GM21367 (cell line): ENCODE results near the gene ACVR1C.

ENCODE experiments used
- ATAC-seq: cut with Tn5 transposase; IDR thresholded peaks from one replicate; pipeline ENCODE4 v1.9.1; 2021; ENCODE audit not compliant: unreplicated experiment

Gene ACVR1C

DNA sequence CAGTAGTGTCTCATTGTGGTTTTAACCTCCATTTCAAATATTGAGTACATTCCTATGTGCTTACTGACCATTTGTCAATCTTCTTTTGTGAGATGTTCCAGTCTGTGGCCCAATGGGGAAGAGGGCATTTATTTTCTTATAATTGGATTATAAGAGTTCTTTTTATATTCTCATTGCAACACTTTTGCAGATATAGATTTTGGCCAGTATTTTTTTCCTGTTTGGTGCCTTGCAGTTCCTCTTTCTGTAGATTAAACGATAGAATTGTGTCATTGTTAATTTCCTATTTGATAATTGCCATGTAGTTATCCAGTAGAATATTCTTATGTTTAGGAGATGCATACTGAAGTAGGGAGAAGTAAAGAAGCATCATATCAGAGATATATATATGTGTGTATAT, 128.3 kb downstream of the ACVR1C start:
- ATAC-seq, result no peak

- no peak for ATAC-seq
Measured at GRCh38 chr2:157498483-157498882, 130.2 kb downstream of the ACVR1C start.

DNA sequence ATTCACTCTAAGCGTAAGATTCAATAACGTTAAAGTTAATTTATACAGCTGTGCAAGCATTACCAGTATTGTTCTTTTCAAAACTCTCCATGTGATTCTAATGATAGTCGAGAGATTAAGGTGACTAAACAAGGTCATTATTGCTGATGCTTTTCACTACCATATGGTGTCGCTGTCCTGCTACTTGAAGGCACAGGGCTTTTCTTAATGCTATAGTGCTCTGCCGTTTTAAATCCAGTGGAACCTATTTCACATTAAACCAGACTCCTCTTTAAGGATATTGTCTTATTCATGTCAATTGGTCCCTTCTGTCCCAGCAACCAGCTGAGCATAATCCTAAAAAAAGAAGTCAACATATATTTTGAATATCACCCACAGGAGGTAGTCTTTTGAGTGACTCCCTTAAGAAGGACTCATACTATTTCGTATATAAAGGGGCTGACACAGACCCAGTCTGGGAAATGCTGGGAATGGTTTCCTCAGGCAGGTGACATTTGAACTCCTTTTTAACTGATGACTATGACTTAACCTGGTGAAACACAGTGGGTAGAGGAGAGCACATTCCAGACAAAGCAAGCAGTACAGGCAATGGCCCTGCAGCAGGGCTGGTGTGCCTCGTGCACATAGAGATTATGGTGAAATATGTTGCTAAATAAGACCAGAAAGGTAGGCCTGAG, 130.9 kb downstream of the ACVR1C start:
- ATAC-seq, result peak; percentile 90

DNA sequence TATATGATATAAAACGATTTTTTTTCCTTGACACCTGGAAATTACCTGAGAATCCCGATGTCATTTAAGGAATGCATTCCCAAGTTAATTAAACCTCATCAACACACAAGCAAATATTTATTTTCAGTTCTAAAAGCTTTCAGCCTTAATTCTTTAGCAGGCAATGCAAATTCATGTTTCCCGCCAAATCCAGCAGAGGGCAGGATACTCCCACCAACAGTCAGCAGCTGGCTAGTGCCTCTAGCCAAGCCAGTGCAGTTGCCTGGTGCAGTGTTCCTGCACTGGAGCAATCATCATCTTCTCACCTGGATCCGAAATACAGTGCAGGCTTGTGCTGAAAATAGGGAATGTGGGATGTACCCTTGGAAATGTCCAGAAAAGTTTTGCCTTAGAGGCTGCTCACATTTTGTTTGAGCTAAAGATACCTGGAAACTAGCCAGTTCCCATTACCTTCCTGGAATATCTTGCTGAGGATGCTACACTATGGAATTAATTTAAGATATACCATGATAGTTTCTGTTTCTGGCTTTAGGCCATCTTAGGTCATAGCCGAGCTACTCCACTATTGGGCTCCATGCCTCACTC, 136.4 kb downstream of the ACVR1C start:
- peak; percentile 98 for ATAC-seq

- ATAC-seq, result no peak
Measured at GRCh38 chr2:157489983-157490382, 138.7 kb downstream of the ACVR1C start.

DNA sequence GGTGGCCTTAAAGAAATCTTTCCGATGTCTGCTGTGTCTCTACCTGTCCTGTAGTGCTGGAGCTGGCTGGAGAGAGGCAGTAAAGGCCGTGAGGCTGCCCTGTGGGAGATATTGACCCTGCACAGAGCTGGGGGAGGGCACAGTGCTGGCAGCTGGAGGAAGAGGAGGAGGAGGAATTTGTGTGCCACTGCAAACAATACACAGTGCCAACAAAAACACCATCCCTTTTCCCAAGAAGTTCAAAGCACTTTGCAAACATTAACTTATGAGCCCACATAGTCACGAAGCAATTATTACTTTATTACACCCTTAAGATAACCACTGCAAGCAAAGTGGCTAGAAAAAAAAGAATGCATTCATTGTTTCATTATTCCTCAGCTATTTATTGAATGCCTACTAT, 139.8 kb downstream of the ACVR1C start:
- ATAC-seq, result no peak

DNA sequence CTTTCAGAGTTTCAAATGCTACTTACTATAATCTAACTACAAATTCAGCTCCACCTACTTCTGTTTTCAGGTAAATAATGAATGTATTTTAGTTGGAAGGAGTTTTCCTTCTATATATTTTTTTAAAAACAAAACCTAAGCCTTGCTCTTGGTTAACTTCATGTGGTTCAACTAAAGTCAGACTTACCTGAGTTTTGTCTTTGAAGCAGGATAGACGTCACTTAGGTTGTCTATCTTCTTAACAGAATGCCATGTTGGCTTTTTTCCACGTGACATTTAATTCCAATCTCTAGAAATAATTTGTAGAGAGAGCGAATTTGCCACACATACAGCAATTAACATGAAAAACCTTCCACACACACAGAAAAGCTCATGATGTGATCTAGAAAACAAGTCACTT, 140.9 kb downstream of the ACVR1C start:
- ATAC-seq, result no peak

DNA sequence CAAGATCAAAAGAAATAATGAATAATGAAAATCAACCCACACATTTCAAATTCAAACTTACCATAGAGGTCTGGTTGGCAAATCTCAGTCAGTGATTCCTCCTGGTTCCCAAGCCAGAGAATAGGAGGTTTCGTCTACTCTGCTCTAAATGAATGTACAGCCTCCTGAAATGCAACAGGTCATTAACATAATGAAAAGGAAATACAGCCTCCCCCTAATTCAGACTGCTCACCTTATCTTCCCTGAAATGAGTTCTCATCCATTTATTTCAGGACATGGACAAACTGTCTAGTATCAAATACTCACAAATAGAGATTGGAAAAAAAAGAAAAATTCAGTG, 141.4 kb downstream of the ACVR1C start:
- ATAC-seq, result no peak

DNA sequence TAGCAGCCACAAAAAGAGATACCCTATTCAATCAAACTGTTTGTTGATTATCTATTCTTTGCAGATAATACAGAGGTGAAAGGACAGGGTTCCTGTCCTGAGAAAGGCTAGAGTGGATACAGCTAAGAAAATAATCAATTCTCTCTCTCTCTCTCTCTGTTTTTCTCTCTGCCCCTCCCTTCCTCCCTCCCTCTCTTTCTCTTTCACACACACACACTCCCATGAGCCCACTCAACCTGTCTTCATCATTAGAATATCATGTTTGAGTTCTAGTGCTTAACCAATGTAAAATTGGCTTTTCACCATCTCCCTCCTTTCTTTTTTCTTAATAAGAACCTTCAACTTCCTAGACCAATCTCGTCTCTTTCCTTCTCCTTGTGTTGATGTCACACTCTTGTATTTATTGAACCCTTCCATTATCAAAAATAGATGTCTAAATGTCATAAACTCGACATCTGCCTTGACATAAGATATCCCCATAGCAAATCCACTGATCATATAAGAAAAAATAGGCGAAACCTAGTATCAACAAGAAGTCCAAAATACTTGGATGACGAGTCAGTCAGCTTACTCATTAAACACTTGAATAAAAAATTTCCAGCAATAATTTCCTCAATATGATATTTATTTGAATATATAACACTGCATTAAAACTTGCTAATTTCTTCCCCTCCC, 141.9 kb downstream of the ACVR1C start:
- no peak for ATAC-seq

GRCh38 chr2:157480182-157480961, 148.3 kb downstream of the ACVR1C start:
- peak; percentile 83 for ATAC-seq

- no peak for ATAC-seq
Measured at GRCh38 chr2:157479081-157480027, 149.3 kb downstream of the ACVR1C start.

DNA sequence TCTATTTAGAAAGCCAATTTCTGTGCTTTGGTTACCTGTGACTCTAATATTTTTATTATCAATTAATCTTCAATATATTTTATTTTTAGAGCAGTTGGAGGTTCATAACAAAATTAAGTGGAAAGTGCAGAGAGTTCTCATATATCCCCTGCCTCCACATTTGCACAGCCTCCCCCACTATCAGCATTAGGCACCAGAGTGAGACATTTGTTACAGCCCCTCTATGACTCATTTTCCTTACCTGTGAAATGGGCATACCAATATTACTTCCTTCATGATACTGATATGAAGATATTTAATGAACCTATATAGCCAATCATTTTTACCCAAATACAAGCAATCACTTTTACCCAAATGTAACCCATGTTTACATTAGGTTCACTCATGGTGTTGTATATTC, 150.7 kb downstream of the ACVR1C start:
- no peak for ATAC-seq

DNA sequence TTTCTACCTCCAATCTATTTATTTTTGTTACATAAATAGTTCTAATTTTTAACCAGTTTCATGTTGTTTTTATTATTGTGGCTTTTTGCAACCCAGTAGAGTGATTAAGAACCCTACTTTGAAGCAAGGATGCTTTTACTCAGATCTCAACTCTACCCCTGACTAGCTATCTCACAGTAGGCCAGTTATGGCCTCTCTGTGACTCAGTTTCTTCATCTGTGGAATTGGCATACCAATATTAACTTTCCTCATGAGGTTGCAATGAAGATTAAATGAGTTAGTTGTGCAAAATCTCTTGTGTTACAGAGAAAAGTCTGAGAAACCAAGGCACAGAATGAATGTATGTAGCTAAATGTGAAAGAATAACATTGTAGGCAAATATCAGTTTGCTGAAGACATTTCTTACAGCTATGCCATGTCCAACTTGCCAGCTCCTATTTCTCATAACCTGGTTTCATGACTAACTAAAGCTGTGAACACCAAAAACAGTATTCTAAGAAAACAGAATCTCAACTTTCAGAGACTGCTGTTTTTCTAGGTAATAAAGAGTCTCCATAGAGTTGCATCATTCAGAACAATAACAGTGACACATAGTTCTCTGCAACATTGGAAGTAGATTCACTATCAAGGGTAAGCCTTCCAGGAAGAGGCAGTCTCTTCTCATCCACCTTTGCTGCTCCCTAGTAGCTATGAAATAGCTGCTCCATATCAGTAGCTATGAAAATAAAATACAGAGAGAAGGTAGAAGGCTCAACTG, 151.5 kb downstream of the ACVR1C start:
- no peak for ATAC-seq
